ENCODE measurements around the gene SRCIN1. TPM values are rescaled to one million over a fixed set of nuclear protein-coding genes. Genes with fewer than 3 reads are reported as not detected.

Gene SRCIN1
- total and polyA plus RNA-seq, 2 donors (not counting 1 experiment from before 2014, with no cell fraction given): 0.44 to 1.1 TPM

- ATAC-seq (ENCODE audit: low read depth) (peak; percentile 76), DNase-seq (peak; percentile 93)
- Histone ChIP-seq H3K9me3 (ENCODE audit: control extremely low read depth in 1 of 3, control insufficient read depth in 2 of 3, insufficient read depth in 1 of 3, low read length in 2 of 3) (peaks cover 0 to 24% (median 0%) of the 10 kb centered on the region in 3 donors), H3K4me1 (ENCODE audit: control insufficient read depth in 2 of 2, insufficient read depth in 2 of 2, low read length in 2 of 2) (peaks cover 23 to 38% of the 10 kb centered on the region in 2 donors), H4K20me1 (ENCODE audit: control insufficient read depth, insufficient read depth, low read length, poor library complexity, severe bottlenecking) (peaks cover 6% of the 10 kb centered on the region), H3K27me3 (replicated peaks in 1 of 4; ENCODE audit: control extremely low read depth in 1 of 4, control insufficient read depth in 3 of 4, insufficient read depth in 4 of 4, low read length in 3 of 4) (peaks cover 0 to 31% (median 20%) of the 10 kb centered on the region in 4 experiments), H3K9ac (ENCODE audit: low read length) (peak overlapping the region; percentile 75), H3K36me3 (replicated peaks in 1 of 2; ENCODE audit: control extremely low read depth in 1 of 2, control insufficient read depth in 1 of 2, extremely low read depth in 1 of 2, insufficient read depth in 2 of 2, low read length in 1 of 2) (no peaks in the 10 kb centered on the region), H3K4me2 (replicated peaks; ENCODE audit: low read depth, low read length, poor library complexity, severe bottlenecking) (peak overlapping the region; percentile 99), H2AFZ (ENCODE audit: insufficient read depth, low read depth, low read length, poor library complexity, severe bottlenecking) (peak overlapping the region; percentile 97), H3K79me2 (ENCODE audit: control insufficient read depth, insufficient read depth, low read length) (no peaks in the 10 kb centered on the region), H3K27ac (ENCODE audit: low read length in 2 of 2) (no peak overlapping the region), H3K4me3 (ENCODE audit: control extremely low read depth in 1 of 5, extremely low read depth in 1 of 5, insufficient read depth in 1 of 5, low read depth in 2 of 5, low read length in 4 of 5) (peak overlapping the region; percentile 40 to 90 (median 66))
- Mint-ChIP-seq H3K9me3 (ENCODE audit: insufficient read depth) (no peaks in the 10 kb centered on the region), H3K4me3 (peak overlapping the region; percentile 99), H3K27me3 (peaks cover 27% of the 10 kb centered on the region), H3K4me1 (peaks cover 30% of the 10 kb centered on the region), H3K27ac (peak overlapping the region; percentile 88)
- ChIA-PET POLR2A (interaction anchor here (0.7 to 1.1 kb wide), 3 partner anchors 46 to 173 kb away, joined by 3 read pairs; no protein-coding TSS in a partner anchor), CTCF (interaction anchor here (0.5 to 9.1 kb wide), 34 partner anchors 8 to 425 kb away, joined by 3 to 196 read pairs (median 4); partner anchors contain the start of genes CISD3, EPOP and SRCIN1)
- peak; percentile 92 for TF ChIP-seq CTCF (IDR thresholded peaks at IDR 0.05)
- TF ChIP-seq EZH2 (IDR thresholded peaks at IDR 0.05; ENCODE audit: borderline replicate concordance, insufficient read depth, low read depth, low read length, poor library complexity, severe bottlenecking): no peak
- WGBS (ENCODE audit: insufficient coverage): 6% methylated on average over 52 of the region's 52 CpGs
- intact Hi-C loops (cut with micrococcal nuclease): loop anchor here (1.0 to 10.0 kb wide), 5 partner anchors 26 to 194 kb away; partner anchors contain the start of genes ARHGAP23, EPOP and PSMB3
These were observed 47.7 kb downstream of the SRCIN1 start for GRCh38 chr17:38557836-38558727.

All from B cell (primary cell).